AG10803 (cell line): Measurements from ENCODE around the gene MASP1.

Experiments used
- DNase-seq: peaks from one replicate; pipeline ENCODE4 v3.0.0; 2010; ENCODE audit warnings: low read depth
- H3K4me3 ChIP-seq: 2 replicates; pipeline ENCODE4 v1.5.1; 2011; ENCODE audit warnings: mild to moderate bottlenecking, low read length, control low read depth
- TF ChIP-seq, protein P1 (sequence below): conservative IDR thresholded peaks from 2 replicates; pipeline ENCODE4 v1.5.1; 2011; ENCODE audit warnings: mild to moderate bottlenecking, low read length, control low read depth, inconsistent platforms

The MASP1 gene

DNA sequence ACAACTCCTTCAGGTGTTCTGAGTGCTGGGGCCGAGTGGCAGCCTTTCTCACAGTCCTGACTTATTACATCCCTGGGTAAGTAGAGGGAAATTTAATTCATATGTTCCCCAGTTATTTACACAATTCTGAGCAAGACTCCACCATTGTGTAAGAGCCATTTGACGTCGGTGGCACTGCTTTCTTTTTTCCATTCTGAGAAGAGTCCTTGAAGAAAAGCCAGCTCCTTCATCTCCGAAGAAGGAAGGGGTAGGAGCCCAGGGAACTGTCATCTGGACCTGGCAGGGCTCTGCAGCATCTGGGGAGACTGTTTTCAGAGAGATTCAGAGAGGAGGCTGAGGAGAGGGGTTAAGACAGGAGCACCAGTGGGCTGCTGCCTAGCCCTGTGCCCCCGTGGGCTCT, 22.6 kb upstream of the MASP1 start:
- TF ChIP-seq, protein P1, sequence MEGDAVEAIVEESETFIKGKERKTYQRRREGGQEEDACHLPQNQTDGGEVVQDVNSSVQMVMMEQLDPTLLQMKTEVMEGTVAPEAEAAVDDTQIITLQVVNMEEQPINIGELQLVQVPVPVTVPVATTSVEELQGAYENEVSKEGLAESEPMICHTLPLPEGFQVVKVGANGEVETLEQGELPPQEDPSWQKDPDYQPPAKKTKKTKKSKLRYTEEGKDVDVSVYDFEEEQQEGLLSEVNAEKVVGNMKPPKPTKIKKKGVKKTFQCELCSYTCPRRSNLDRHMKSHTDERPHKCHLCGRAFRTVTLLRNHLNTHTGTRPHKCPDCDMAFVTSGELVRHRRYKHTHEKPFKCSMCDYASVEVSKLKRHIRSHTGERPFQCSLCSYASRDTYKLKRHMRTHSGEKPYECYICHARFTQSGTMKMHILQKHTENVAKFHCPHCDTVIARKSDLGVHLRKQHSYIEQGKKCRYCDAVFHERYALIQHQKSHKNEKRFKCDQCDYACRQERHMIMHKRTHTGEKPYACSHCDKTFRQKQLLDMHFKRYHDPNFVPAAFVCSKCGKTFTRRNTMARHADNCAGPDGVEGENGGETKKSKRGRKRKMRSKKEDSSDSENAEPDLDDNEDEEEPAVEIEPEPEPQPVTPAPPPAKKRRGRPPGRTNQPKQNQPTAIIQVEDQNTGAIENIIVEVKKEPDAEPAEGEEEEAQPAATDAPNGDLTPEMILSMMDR: no peak
- H3K4me3 ChIP-seq: no peak overlapping the region

DNA sequence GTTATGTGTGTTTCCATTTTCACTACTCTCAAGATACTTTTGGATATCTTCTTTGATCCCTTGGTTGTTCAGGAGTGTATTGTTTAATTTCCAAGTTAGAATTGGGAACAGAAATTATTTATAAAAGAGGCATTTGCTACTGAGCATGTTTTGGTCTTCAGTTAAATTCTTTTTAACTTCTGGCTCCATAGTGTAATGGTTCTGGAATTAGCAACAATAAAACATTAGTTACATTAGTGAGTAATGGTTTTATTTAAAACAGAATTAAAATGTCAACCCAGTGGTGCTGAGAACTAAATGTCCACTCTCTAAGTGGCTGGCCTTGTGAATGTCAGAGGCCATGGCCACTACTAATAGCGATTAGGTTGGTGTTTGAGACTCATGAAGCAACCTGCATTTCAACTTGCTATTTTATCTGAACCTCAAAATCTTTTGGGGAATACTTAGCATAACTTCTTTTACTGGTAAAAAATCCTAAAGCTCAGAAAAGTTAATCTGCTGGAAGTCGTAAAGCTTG, 19.5 kb upstream of the MASP1 start:
- TF ChIP-seq, protein P1: no peak
- DNase-seq: no peak
- H3K4me3 ChIP-seq: no peak overlapping the region

More for the DNA sequence above, 22.6 kb upstream of the MASP1 start:
- DNase-seq: peak; percentile 61

DNA sequence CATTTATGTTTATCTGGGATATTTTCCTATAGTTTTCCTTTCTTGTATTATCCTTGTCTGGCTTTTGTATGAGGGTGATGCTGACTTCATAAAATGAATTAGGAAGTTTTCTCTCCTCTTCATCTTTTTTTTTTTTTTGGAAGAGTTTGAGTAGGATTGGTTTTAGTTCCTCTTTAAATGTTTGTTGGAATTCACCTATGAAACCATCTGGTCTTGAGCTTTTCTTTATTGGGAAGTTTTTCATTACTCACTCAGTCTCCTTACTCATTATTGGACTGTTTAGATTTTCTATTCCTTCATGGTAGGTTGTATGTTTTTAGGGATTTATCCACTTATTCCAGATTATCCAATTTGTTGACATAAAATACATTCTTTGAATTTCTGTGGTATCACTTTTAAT, 18.7 kb upstream of the MASP1 start:
- TF ChIP-seq, protein P1: no peak
- no peak for DNase-seq
- no peak overlapping the region for H3K4me3 ChIP-seq

DNA sequence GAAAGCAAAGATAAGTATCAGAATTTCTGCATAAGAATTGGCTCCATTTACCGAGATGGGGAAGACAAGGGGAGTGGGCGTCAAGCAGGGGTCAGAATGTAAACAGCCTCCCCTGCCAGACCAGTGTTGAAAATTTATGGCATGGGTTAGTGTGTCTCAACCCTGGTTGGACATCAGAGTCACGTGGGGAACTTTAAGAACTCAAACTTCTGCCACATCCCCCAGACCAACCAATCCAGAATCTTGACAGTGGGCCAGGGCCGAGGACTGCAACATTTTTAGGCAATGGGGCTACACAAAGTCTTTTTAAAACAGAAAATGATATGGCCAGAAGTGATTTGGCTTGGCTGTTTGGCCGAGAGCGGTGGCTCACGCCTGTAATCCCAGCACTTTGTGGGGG, 14.3 kb upstream of the MASP1 start:
- TF ChIP-seq, protein P1: no peak
- DNase-seq: no peak
- no peak overlapping the region for H3K4me3 ChIP-seq

DNA sequence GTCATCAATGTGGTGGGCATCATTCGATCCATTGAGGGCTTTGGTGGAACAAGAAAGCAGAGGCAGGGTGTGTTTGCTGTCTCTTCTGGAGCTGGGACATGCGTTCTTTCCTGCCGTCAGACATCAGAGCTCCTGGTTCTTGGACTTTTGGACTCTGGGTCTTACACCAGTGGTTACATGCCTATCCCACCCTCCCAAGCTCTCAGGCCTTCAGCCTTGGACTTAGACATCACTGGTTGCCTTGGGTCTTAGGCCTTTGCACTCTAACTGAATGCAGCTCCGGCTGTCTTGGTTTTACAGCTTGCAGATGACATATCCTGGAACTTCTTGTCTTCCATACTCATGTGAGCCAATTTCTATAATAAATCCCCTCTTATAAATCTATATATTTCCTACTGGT, 8.1 kb upstream of the MASP1 start:
- TF ChIP-seq, protein P1: no peak
- no peak for DNase-seq

DNA sequence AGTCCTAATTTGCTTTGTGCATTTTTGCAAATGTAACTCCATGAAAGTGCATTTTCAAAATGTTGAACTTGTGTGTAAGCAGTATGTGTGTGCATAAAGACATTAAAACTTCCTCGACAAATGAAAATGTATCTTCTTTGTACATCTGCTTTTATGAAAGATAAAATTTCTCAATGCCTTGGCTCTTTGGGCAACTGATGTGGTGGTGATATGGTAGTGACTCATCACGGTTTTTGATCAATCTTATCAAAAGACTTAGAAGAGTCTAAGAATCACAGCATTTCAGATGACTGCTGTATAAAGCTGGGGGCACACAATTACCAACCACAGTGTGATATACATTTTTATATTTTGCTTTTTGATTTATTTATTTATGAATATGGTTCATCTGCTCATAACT, 5.4 kb upstream of the MASP1 start:
- no peak for DNase-seq
- H3K4me3 ChIP-seq: no peak overlapping the region
- TF ChIP-seq, protein P1: no peak

More for the DNA sequence above, 8.1 kb upstream of the MASP1 start:
- H3K4me3 ChIP-seq: no peak overlapping the region

DNA sequence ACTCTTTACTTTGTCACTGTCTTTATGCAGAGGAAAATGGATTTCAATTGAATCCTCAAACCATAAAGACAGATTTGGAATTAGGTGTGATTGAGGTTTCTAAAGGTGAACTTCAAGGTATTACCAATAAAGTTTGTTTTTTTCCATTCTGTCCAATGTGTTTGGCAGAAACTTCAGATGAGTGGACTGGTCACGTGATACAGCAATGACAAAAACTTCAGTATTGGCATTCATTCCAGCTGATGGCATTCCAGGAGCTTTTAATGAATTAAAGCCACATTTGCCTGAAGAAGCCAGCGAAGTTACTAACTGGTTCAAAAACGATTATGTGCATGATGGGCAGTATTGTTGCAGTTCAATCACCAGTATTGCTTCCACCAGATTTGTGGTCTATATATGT, 4.5 kb upstream of the MASP1 start:
- TF ChIP-seq, protein P1: no peak
- DNase-seq: peak; percentile 84
- no peak overlapping the region for H3K4me3 ChIP-seq
